ENCODE results near the gene CCM2. TPM values are rescaled to one million over a fixed set of nuclear protein-coding genes. Genes with fewer than 3 reads are reported as not detected.

CCM2 gene
- total and polyA plus RNA-seq, 4 donors, result 25.8 to 48.9 (median 41.6) TPM

DNA sequence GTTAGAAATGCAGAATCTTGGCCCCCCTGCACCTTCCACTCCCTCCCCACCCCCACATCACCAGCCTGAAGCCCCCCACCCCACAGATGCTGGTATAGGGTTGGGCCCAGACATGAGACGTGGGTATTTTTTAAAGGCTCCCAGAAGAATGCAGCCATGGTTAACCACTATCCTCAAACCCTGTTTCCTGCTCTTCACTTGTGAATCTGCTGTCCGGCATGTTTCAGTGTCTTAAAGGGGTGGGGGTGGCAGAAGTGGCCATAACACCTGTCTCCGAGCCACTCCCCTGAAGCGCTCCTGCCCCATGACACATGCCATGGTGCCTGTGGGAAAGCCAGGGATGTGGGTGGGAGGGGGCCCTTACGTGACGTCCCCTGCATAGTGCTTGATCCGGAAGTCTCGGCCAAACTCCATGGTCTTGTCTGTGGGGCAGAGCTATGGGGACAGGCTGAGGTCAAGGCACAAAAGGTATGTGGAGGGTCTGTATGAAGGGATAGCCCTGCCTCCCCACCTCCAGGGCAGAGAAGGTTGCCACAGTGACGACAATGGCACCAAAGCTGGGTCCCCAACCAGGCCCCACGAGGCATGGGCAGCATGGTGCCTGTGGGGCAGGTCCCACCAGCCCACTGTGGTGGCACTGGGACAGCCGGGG is 30.8 kb upstream of the CCM2 start:
- H3K4me3 ChIP-seq (ENCODE audit: low read depth, low read length), result no peak overlapping the region
- H3K27ac ChIP-seq (ENCODE audit: low read depth, low read length), result no peak overlapping the region
- H3K4me1 ChIP-seq (ENCODE audit: control insufficient read depth, insufficient read depth, low read length), result peaks cover 3% of the 10 kb centered on the region
- 94% methylated on average over 6 of the region's 11 CpGs for WGBS (ENCODE audit: insufficient coverage)
- no peaks in the 10 kb centered on the region for H3K9me3 ChIP-seq (ENCODE audit: control insufficient read depth, insufficient read depth, low read length)
- H3K36me3 ChIP-seq (ENCODE audit: control insufficient read depth, insufficient read depth, low read length), result no peaks in the 10 kb centered on the region
- no peak for DNase-seq (ENCODE audit: low read depth in 4 of 6, low spot score in 6 of 6)
- no peaks in the 10 kb centered on the region for H3K27me3 ChIP-seq (ENCODE audit: control insufficient read depth, insufficient read depth, low read length)

DNA sequence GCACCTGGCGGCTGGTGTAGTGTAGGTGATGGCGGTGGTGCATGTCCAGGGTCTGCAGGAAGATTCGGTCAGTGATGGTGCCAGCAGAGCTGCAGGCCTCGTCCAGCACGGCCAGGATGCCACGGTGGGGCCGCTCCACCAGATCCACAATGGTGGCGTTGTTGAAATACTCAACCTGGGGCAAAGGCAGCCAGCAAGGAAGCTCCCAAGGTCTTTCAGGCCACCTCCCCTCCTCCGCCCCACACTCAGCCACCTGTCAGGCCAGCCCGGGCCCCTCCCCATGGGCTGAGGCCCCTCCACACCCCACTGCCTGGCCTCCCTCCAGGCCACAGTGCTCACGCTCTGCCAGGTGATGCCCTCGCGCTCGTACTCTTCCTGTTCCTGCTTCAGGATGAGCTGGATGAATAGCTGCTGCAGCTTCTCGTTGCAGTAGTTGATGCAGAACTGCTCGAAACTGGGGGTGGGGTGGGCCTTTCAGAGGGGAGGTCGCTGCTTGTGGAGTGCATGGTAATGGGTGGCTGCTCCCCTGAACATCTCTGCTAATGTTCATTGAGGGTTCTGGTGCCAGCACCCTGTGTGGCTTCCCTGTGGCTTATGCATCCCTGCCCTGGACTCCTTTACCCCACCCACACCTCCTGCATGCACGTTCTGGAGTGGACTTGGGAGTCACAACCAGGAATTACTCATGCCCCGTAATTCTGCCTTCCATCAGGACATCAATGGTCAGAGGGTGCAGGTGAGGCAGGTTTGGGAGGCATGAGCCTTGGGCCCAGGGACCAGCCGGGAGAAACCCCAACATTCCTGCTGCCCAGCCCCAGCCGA is 30.1 kb upstream of the CCM2 start:
- Histone ChIP-seq H3K36me3 (ENCODE audit: control insufficient read depth, insufficient read depth, low read length) (peaks cover 2% of the 10 kb centered on the region), H3K4me1 (ENCODE audit: control insufficient read depth, insufficient read depth, low read length) (peaks cover 3% of the 10 kb centered on the region), H3K27me3 (ENCODE audit: control insufficient read depth, insufficient read depth, low read length) (no peaks in the 10 kb centered on the region), H3K9me3 (ENCODE audit: control insufficient read depth, insufficient read depth, low read length) (no peaks in the 10 kb centered on the region), H3K4me3 (ENCODE audit: low read depth, low read length) (no peak overlapping the region), H3K27ac (ENCODE audit: low read depth, low read length) (no peak overlapping the region)
- DNase-seq (ENCODE audit: low read depth in 4 of 6, low spot score in 6 of 6), result no peak
- 82% methylated on average over 18 of the region's 21 CpGs for WGBS (ENCODE audit: insufficient coverage)

- H3K27ac ChIP-seq (ENCODE audit: low read depth, low read length), result no peak overlapping the region
- no peaks in the 10 kb centered on the region for H3K27me3 ChIP-seq (ENCODE audit: control insufficient read depth, insufficient read depth, low read length)
- no peaks in the 10 kb centered on the region for H3K9me3 ChIP-seq (ENCODE audit: control insufficient read depth, insufficient read depth, low read length)
- DNase-seq (ENCODE audit: low read depth in 4 of 6, low spot score in 6 of 6), result no peak
- no peak overlapping the region for H3K4me3 ChIP-seq (ENCODE audit: low read depth, low read length)
- WGBS (ENCODE audit: insufficient coverage), result 80% methylated on average over 18 of the region's 18 CpGs
- peaks cover 3% of the 10 kb centered on the region for H3K4me1 ChIP-seq (ENCODE audit: control insufficient read depth, insufficient read depth, low read length)
- H3K36me3 ChIP-seq (ENCODE audit: control insufficient read depth, insufficient read depth, low read length), result peaks cover 8% of the 10 kb centered on the region
Measured at GRCh38 chr7:44970523-44971051, 29.4 kb upstream of the CCM2 start.

GRCh38 chr7:44971188-44971901 is 28.7 kb upstream of the CCM2 start:
- Histone ChIP-seq H3K4me1 (ENCODE audit: control insufficient read depth, insufficient read depth, low read length) (peaks cover 3% of the 10 kb centered on the region), H3K4me3 (ENCODE audit: low read depth, low read length) (no peak overlapping the region), H3K27me3 (ENCODE audit: control insufficient read depth, insufficient read depth, low read length) (no peaks in the 10 kb centered on the region), H3K36me3 (ENCODE audit: control insufficient read depth, insufficient read depth, low read length) (peaks cover 15% of the 10 kb centered on the region), H3K9me3 (ENCODE audit: control insufficient read depth, insufficient read depth, low read length) (no peaks in the 10 kb centered on the region), H3K27ac (ENCODE audit: low read depth, low read length) (no peak overlapping the region)
- 81% methylated on average over 10 of the region's 10 CpGs for WGBS (ENCODE audit: insufficient coverage)
- no peak for DNase-seq (ENCODE audit: low read depth in 4 of 6, low spot score in 6 of 6)

GRCh38 chr7:44971902-44972441 is 28.0 kb upstream of the CCM2 start:
- Histone ChIP-seq H3K4me3 (ENCODE audit: low read depth, low read length) (no peak overlapping the region), H3K36me3 (ENCODE audit: control insufficient read depth, insufficient read depth, low read length) (peaks cover 21% of the 10 kb centered on the region), H3K9me3 (ENCODE audit: control insufficient read depth, insufficient read depth, low read length) (no peaks in the 10 kb centered on the region), H3K4me1 (ENCODE audit: control insufficient read depth, insufficient read depth, low read length) (peaks cover 3% of the 10 kb centered on the region), H3K27ac (ENCODE audit: low read depth, low read length) (no peak overlapping the region), H3K27me3 (ENCODE audit: control insufficient read depth, insufficient read depth, low read length) (no peaks in the 10 kb centered on the region)
- 63% methylated on average over 5 of the region's 5 CpGs for WGBS (ENCODE audit: insufficient coverage)
- DNase-seq (ENCODE audit: low read depth in 4 of 6, low spot score in 6 of 6), result no peak

DNA sequence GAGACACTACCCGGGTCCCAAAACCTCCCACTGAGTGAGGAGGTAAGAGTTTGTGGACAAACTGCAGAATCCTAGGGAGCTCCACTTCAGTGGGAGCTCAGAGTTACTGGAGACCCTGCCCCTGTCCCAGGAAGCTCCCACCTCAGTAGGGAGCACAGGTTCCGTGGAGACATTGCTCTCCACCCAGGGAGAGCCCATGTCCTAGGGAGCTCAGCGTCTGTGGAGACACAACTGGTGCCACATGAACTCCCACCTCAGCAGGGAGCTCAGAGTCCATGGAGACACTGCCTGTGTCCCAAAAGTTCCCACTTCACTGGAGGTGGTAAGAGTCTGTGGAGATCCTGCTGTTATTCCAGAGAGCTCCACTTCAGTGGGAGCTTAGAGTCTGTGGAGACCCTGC is 27.4 kb upstream of the CCM2 start:
- DNase-seq (ENCODE audit: low read depth in 4 of 6, low spot score in 6 of 6), result no peak
- Histone ChIP-seq H3K4me1 (ENCODE audit: control insufficient read depth, insufficient read depth, low read length) (peaks cover 3% of the 10 kb centered on the region), H3K4me3 (ENCODE audit: low read depth, low read length) (no peak overlapping the region), H3K27me3 (ENCODE audit: control insufficient read depth, insufficient read depth, low read length) (no peaks in the 10 kb centered on the region), H3K9me3 (ENCODE audit: control insufficient read depth, insufficient read depth, low read length) (no peaks in the 10 kb centered on the region), H3K36me3 (ENCODE audit: control insufficient read depth, insufficient read depth, low read length) (peaks cover 27% of the 10 kb centered on the region), H3K27ac (ENCODE audit: low read depth, low read length) (no peak overlapping the region)
- WGBS (ENCODE audit: insufficient coverage), result 75% methylated on average over 3 of the region's 3 CpGs

DNA sequence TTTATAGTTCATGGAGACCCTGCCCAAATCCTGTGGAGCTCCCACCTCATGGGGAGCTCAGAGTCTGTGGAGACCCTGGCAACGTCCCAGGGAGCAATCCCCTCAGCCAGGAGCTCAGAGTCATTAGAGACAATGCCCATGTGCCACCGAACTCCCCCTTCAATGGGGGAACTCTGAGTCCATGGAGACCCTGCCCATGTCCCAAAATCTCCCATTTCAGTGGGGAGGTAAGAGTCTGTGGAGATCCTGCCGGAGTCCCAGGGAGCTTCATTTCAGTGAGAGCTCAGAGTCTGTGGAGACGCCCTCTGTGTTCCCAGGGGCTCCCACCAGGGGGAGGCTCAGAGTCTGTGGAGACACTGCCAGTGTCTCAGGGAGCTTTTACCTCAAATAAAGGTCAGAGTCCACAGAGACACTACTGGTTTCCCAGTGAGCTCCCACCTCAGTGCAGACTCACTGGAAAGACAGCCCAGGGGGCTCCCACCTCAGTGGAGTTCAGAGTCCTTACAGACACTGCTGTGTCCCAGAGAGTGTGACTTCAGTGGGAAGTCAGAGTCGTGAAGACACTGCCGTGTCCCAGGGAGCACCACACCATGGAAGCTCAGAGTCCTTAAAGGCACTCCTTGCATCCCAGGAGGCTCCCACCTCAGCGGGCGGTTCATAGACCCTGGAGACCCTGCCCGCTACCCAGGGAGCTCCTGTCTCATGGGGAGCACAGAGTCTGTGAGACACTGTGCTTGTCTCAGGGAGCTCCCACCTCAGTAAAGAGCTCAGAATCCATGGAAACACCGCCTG is 26.2 kb upstream of the CCM2 start:
- Histone ChIP-seq H3K27me3 (ENCODE audit: control insufficient read depth, insufficient read depth, low read length) (no peaks in the 10 kb centered on the region), H3K4me3 (ENCODE audit: low read depth, low read length) (no peak overlapping the region), H3K36me3 (ENCODE audit: control insufficient read depth, insufficient read depth, low read length) (peaks cover 40% of the 10 kb centered on the region), H3K9me3 (ENCODE audit: control insufficient read depth, insufficient read depth, low read length) (no peaks in the 10 kb centered on the region), H3K27ac (ENCODE audit: low read depth, low read length) (no peak overlapping the region), H3K4me1 (ENCODE audit: control insufficient read depth, insufficient read depth, low read length) (peaks cover 3% of the 10 kb centered on the region)
- no peak for DNase-seq (ENCODE audit: low read depth in 4 of 6, low spot score in 6 of 6)
- WGBS (ENCODE audit: insufficient coverage), result 83% methylated on average over 10 of the region's 10 CpGs

- no peaks in the 10 kb centered on the region for H3K27me3 ChIP-seq (ENCODE audit: control insufficient read depth, insufficient read depth, low read length)
- DNase-seq (ENCODE audit: low read depth in 4 of 6, low spot score in 6 of 6), result no peak
- 86% methylated on average over 7 of the region's 7 CpGs for WGBS (ENCODE audit: insufficient coverage)
Measured at GRCh38 chr7:44974549-44974948, 25.5 kb upstream of the CCM2 start.

More at GRCh38 chr7:44974549-44974948, 25.5 kb upstream of the CCM2 start:
- peaks cover 3% of the 10 kb centered on the region for H3K4me1 ChIP-seq (ENCODE audit: control insufficient read depth, insufficient read depth, low read length)
- peaks cover 47% of the 10 kb centered on the region for H3K36me3 ChIP-seq (ENCODE audit: control insufficient read depth, insufficient read depth, low read length)
- no peak overlapping the region for H3K4me3 ChIP-seq (ENCODE audit: low read depth, low read length)
- H3K27ac ChIP-seq (ENCODE audit: low read depth, low read length), result no peak overlapping the region
- no peaks in the 10 kb centered on the region for H3K9me3 ChIP-seq (ENCODE audit: control insufficient read depth, insufficient read depth, low read length)
